H1 (cell line): Measurements from ENCODE around the gene CGREF1. TPM values are rescaled to one million over a fixed set of nuclear protein-coding genes. Genes with fewer than 3 reads are reported as not detected.

Experiments
- CTCF ChIA-PET: fragments of 300-600 bp; sonication (Branson Sonifier 250); formaldehyde crosslinking; loops from one replicate; lab custom pipeline; 2021; ENCODE audit not compliant: partially characterized antibody; lab: Charles Lee
- POLR2A ChIA-PET: fragments of 300-600 bp; sonication (Branson Sonifier 250); formaldehyde crosslinking; loops from one replicate; lab custom pipeline; 2021; ENCODE audit warnings: inconsistent platforms; ENCODE audit not compliant: partially characterized antibody; lab: Charles Lee
- DNase-seq, 2 experiments: peaks; one replicate each; pipeline versions ENCODE4 v3.0.0 to v3.0.0-alpha.2; 2010 to 2022; ENCODE audit warnings: low spot score in 2 of 2, low read depth in 1 of 2, mixed read lengths in 1 of 2
- FAIRE-seq: peaks from 2 replicates; lab custom pipeline; 2011; peaks lifted over from hg19 to GRCh38; lab: Jason Lieb, UNC
- H2AFZ ChIP-seq: 2 replicates; pipeline ENCODE4 v1.8.1; 2012; ENCODE audit warnings: low read length, inconsistent platforms
- H2AK5ac ChIP-seq: 2 replicates; pipeline ENCODE4 v1.6.1; 2013; ENCODE audit warnings: low read depth, low read length
- H2BK120ac ChIP-seq: replicated peaks from 2 replicates; pipeline ENCODE3; 2013; ENCODE audit warnings: low read depth, low read length, inconsistent platforms
- H2BK12ac ChIP-seq: 2 replicates; pipeline ENCODE4 v1.6.1; 2013; ENCODE audit warnings: low read depth, low read length
- H2BK15ac ChIP-seq: 2 replicates; pipeline ENCODE4 v1.6.1; 2013; ENCODE audit warnings: low read length
- H2BK20ac ChIP-seq: 2 replicates; pipeline ENCODE4 v1.6.1; 2013; ENCODE audit warnings: low read length
- H2BK5ac ChIP-seq: 2 replicates; pipeline ENCODE4 v1.6.1; 2013; ENCODE audit warnings: low read depth, low read length
- H3K14ac ChIP-seq: 2 replicates; pipeline ENCODE4 v1.6.1; 2013; ENCODE audit warnings: inconsistent platforms; ENCODE audit not compliant: insufficient read length
- H3K18ac ChIP-seq: 2 replicates; pipeline ENCODE4 v1.6.1; 2013; ENCODE audit warnings: low read length; ENCODE audit errors: extremely low read depth
- H3K23ac ChIP-seq: 2 replicates; pipeline ENCODE4 v1.6.1; 2013; ENCODE audit warnings: inconsistent platforms; ENCODE audit not compliant: insufficient read length
- H3K23me2 ChIP-seq: 2 replicates; pipeline ENCODE4 v1.6.1; 2013; ENCODE audit warnings: low read depth, low read length
- H3K27ac ChIP-seq: 2 replicates; pipeline ENCODE4 v1.6.1; 2011; ENCODE audit warnings: low read depth, low read length, inconsistent platforms
- H3K27me3 ChIP-seq, 4 experiments: replicated peaks in 1 of 4; 1 replicate in 1 of 4; 2 replicates in 3 of 4; pipeline versions ENCODE4 v1.6.1 to v1.8.1; 2011 to 2013; ENCODE audit warnings: low read length in 3 of 4, mild to moderate bottlenecking in 3 of 4, inconsistent platforms in 2 of 4, mixed read lengths in 2 of 4, moderate library complexity in 1 of 4; ENCODE audit not compliant: control insufficient read depth in 3 of 4, insufficient read depth in 3 of 4; ENCODE audit errors: extremely low read depth in 1 of 4
- H3K36me3 ChIP-seq, 4 experiments: 2 replicates each; pipeline versions ENCODE4 v1.6.1 to v1.8.1; 2011 to 2013; ENCODE audit warnings: mild to moderate bottlenecking in 4 of 4, low read length in 3 of 4, moderate library complexity in 2 of 4, control low read depth in 1 of 4, inconsistent platforms in 1 of 4; ENCODE audit not compliant: insufficient read depth in 4 of 4, control insufficient read depth in 2 of 4
- H3K4ac ChIP-seq: replicated peaks from 2 replicates; pipeline ENCODE3; 2013; ENCODE audit warnings: low read length, low read depth, mixed read lengths, inconsistent platforms; ENCODE audit not compliant: insufficient read length
- H3K4me1 ChIP-seq, 4 experiments: replicated peaks in 1 of 4; 1 replicate in 1 of 4; 2 replicates in 3 of 4; pipeline versions ENCODE4 v1.6.1 to v1.8.1; 2011 to 2013; ENCODE audit warnings: low read length in 3 of 4, inconsistent platforms in 2 of 4, mixed read lengths in 1 of 4; ENCODE audit not compliant: insufficient read depth in 4 of 4, control insufficient read depth in 3 of 4
- H3K4me2 ChIP-seq, 2 experiments: 2 replicates each; pipeline versions ENCODE4 v1.6.1 to v1.8.1; 2011 to 2013; ENCODE audit warnings: low read depth in 2 of 2, low read length in 2 of 2, control low read depth in 1 of 2, inconsistent platforms in 1 of 2, mild to moderate bottlenecking in 1 of 2; ENCODE audit not compliant: insufficient read depth in 1 of 2
- H3K4me3 ChIP-seq, 4 experiments: fragments of 200-600, 300-600 bp in 1 of 4; sonication (generic), shearing (Covaris generic), sonication (Bioruptor Twin) in 1 of 4; 2 replicates each; pipeline versions ENCODE4 v1.5.1 to v1.8.1; 2011 to 2016; ENCODE audit warnings: low read length in 4 of 4, low read depth in 3 of 4, control low read depth in 2 of 4, inconsistent platforms in 2 of 4, mild to moderate bottlenecking in 2 of 4, mixed read lengths in 1 of 4, moderate library complexity in 1 of 4; ENCODE audit not compliant: insufficient read depth in 2 of 4; ENCODE audit errors: extremely low read depth in 1 of 4
- H3K56ac ChIP-seq: replicated peaks from 2 replicates; pipeline ENCODE3; 2013; ENCODE audit warnings: low read depth, mild to moderate bottlenecking, mixed read lengths, low read length, inconsistent platforms; ENCODE audit not compliant: insufficient read length
- H3K79me1 ChIP-seq: 2 replicates; pipeline ENCODE4 v1.6.1; 2013; ENCODE audit warnings: low read depth, low read length, control low read depth
- H3K79me2 ChIP-seq, 2 experiments: 2 replicates each; pipeline versions ENCODE4 v1.6.1 to v1.8.1; 2012 to 2013; ENCODE audit warnings: low read length in 2 of 2, mild to moderate bottlenecking in 2 of 2, inconsistent platforms in 1 of 2; ENCODE audit not compliant: insufficient read depth in 2 of 2, control insufficient read depth in 1 of 2
- H3K9ac ChIP-seq, 4 experiments: replicated peaks in 1 of 4; 1 replicate in 1 of 4; 2 replicates in 3 of 4; pipeline versions ENCODE4 v1.6.1 to v1.8.1; 2011 to 2013; ENCODE audit warnings: low read depth in 3 of 4, low read length in 3 of 4, control low read depth in 2 of 4, mild to moderate bottlenecking in 2 of 4, moderate library complexity in 2 of 4, inconsistent platforms in 1 of 4; ENCODE audit errors: extremely low read depth in 1 of 4
- H3K9me3 ChIP-seq, 2 experiments: 2 replicates each; pipeline versions ENCODE4 v1.6.1 to v1.8.1; 2012 to 2013; ENCODE audit warnings: mild to moderate bottlenecking in 2 of 2, moderate library complexity in 2 of 2, control low read depth in 1 of 2, inconsistent platforms in 1 of 2, low read depth in 1 of 2, low read length in 1 of 2, mixed read lengths in 1 of 2; ENCODE audit not compliant: insufficient read depth in 2 of 2
- H4K20me1 ChIP-seq, 2 experiments: replicated peaks in 1 of 2; 2 replicates each; pipeline versions ENCODE3 to v1.8.1; 2011 to 2013; ENCODE audit warnings: inconsistent platforms in 2 of 2, low read length in 2 of 2, mild to moderate bottlenecking in 1 of 2; ENCODE audit not compliant: insufficient read depth in 2 of 2, control insufficient read depth in 1 of 2
- H4K5ac ChIP-seq: 2 replicates; pipeline ENCODE4 v1.6.1; 2013; ENCODE audit warnings: low read length, low read depth, mixed read lengths, inconsistent platforms; ENCODE audit not compliant: insufficient read length
- H4K8ac ChIP-seq: 2 replicates; pipeline ENCODE4 v1.8.0; 2013; ENCODE audit warnings: mild to moderate bottlenecking, moderate library complexity, low read length, inconsistent platforms; ENCODE audit not compliant: insufficient read depth; ENCODE audit errors: extremely low read depth
- H4K91ac ChIP-seq: replicated peaks from 2 replicates; pipeline ENCODE3; 2013; ENCODE audit warnings: low read length, mixed read lengths, inconsistent platforms; ENCODE audit not compliant: insufficient read length
- ASH2L ChIP-seq: fragments of 200-600, 300-600 bp; sonication (generic); IDR thresholded peaks from one replicate; pipeline ENCODE4 v1.7.1; 2017; ENCODE audit warnings: low read length
- BCL11A ChIP-seq, 2 experiments: IDR thresholded peaks; one replicate each; pipeline ENCODE4 v1.6.1; 2011; ENCODE audit warnings: low read depth in 2 of 2, low read length in 2 of 2, mild to moderate bottlenecking in 2 of 2
- CEBPB ChIP-seq: IDR thresholded peaks from 2 replicates; pipeline ENCODE4 v1.6.1; 2012; ENCODE audit warnings: low read depth, low read length
- CTBP2 ChIP-seq: IDR thresholded peaks from 2 replicates; pipeline ENCODE4 v1.7.0; 2011; ENCODE audit warnings: borderline replicate concordance, mild to moderate bottlenecking, moderate library complexity, mixed read lengths, low read length; ENCODE audit not compliant: insufficient read depth, insufficient read length
- EGR1 ChIP-seq: IDR thresholded peaks from 2 replicates; pipeline ENCODE4 v1.6.1; 2011; ENCODE audit warnings: low read depth, low read length, borderline replicate concordance
- NANOG ChIP-seq: IDR thresholded peaks from 2 replicates; pipeline ENCODE4 v1.6.1; 2011; ENCODE audit warnings: low read length, low read depth, mild to moderate bottlenecking, inconsistent platforms; ENCODE audit not compliant: insufficient read depth, poor library complexity, severe bottlenecking
- NRF1 ChIP-seq: IDR thresholded peaks from 2 replicates; pipeline ENCODE4 v1.6.1; 2011; ENCODE audit warnings: mild to moderate bottlenecking, low read depth, low read length, improper control_type of control experiment
- SP2 ChIP-seq: IDR thresholded peaks from 2 replicates; pipeline ENCODE4 v1.6.1; 2012; ENCODE audit warnings: mild to moderate bottlenecking, low read length, inconsistent platforms
- TCF12 ChIP-seq: IDR thresholded peaks from 2 replicates; pipeline ENCODE4 v1.6.1; 2011; ENCODE audit warnings: low read depth, mild to moderate bottlenecking, low read length
- WGBS, 2 experiments: shearing (Covaris generic) in 1 of 2; methylation state at CpG; one replicate each; pipeline versions ENCODE4 v1.1.6 to v1.1.7; 2013 to 2015; ENCODE audit warnings: low lambda C conversion rate in 2 of 2, mixed read lengths in 2 of 2, inconsistent platforms in 1 of 2, low coverage in 1 of 2, missing lambda C conversion rate in 1 of 2; ENCODE audit not compliant: insufficient replicate concordance in 2 of 2, insufficient coverage in 1 of 2, insufficient read length in 1 of 2; ENCODE audit errors: extremely low coverage in 1 of 2, missing lambda C conversion rate in 1 of 2; 5-methylcytosine and 5-hydroxymethylcytosine counted together
- polyA plus RNA-seq, 7 experiments: library from polyadenylated mRNA; depleted of rRNA in 3 of 7; stranded (reverse) in 5 of 7; unstranded in 2 of 7; fragments of >200 nt in 5 of 7; fragments of 200-250 nt in 2 of 7; gene quantifications; 1 replicate in 5 of 7; 2 replicates in 1 of 7; 4 replicates in 1 of 7; pipeline versions ENCODE4 v1.2.1 to v1.2.3, GENCODE V29; 2011 to 2013; ENCODE audit warnings: missing spikeins in 2 of 7, mixed read lengths in 2 of 7
- total RNA-seq: library from RNA; stranded (reverse); fragmentation: NEBNext Ultra II Directional; extraction: Animal tissue kit (Norgen Biotek cat#: 25700); gene quantifications from 2 replicates; pipeline ENCODE4 v1.2.1, GENCODE V29; 2021
- TF ChIP-seq, protein P1 (sequence below): IDR thresholded peaks from 2 replicates; pipeline ENCODE4 v1.6.1; 2012; ENCODE audit warnings: low read length, inconsistent platforms

Gene CGREF1
- total and polyA plus RNA-seq, 2 of the 8 experiments (the other 6 are each of a cell fraction or from before 2014, with no cell fraction given), result 2.5 to 3.4 TPM

DNA sequence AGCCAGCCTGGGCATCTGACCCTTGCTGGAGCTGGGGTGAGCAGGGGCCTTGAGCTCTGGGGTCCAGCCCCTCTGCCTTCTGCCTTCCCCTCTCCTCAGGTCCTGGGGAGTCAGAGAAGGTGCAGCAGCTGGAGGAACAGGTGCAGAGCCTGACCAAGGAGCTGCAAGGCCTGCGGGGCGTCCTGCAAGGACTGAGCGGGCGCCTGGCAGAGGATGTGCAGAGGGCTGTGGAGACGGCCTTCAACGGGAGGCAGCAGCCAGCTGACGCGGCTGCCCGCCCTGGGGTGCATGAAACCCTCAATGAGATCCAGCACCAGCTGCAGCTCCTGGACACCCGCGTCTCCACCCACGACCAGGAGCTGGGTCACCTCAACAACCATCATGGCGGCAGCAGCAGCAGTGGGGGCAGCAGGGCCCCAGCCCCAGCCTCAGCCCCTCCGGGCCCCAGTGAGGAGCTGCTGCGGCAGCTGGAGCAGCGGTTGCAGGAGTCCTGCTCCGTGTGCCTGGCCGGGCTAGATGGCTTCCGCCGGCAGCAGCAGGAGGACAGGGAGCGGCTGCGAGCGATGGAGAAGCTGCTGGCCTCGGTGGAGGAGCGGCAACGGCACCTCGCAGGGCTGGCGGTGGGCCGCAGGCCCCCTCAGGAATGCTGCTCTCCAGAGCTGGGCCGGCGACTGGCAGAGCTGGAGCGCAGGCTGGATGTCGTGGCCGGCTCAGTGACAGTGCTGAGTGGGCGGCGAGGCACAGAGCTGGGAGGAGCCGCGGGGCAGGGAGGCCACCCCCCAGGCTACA, 36.8 kb downstream of the CGREF1 start:
- H3K4me3 ChIP-seq, result no peak overlapping the region
- H3K23me2 ChIP-seq, result peaks cover 13% of the 10 kb centered on the region; the same call in 1 of the 2 replicates
- 0 out of 2 replicates have a peak overlapping the region, but pooled peaks have one; percentile 17 for H2BK12ac ChIP-seq
- peak overlapping the region; percentile 73 for H4K8ac ChIP-seq
- no peak overlapping the region for H2BK15ac ChIP-seq
- ChIA-PET CTCF (interaction anchor here (0.5 to 16.5 kb wide), 19 partner anchors 8 to 197 kb away, joined by 3 to 160 read pairs (median 4); partner anchors contain the start of genes AGBL5, OST4 and PREB), POLR2A (interaction anchor here (0.6 to 5.9 kb wide), 10 partner anchors 9 to 327 kb away, joined by 3 to 63 read pairs (median 6); partner anchors contain the start of genes AGBL5, ATRAID, GTF3C2 and OST4)
- no peak overlapping the region for H2BK20ac ChIP-seq
- H2AFZ ChIP-seq, result no peak overlapping the region
- H3K79me2 ChIP-seq, result no peaks in the 10 kb centered on the region
- H3K4ac ChIP-seq, result peak overlapping the region; percentile 65
- FAIRE-seq (no peak), DNase-seq (no peak)
- no peak overlapping the region for H2BK120ac ChIP-seq
- no peak overlapping the region for H2AK5ac ChIP-seq
- no peaks in the 10 kb centered on the region for H3K79me1 ChIP-seq
- no peak overlapping the region for H3K23ac ChIP-seq
- no peak overlapping the region for H3K18ac ChIP-seq
- H4K91ac ChIP-seq, result no peak overlapping the region
- no peak overlapping the region for H2BK5ac ChIP-seq
- H3K9ac ChIP-seq, result no peak overlapping the region
- H4K5ac ChIP-seq, result no peak overlapping the region
- H4K20me1 ChIP-seq, result no peaks in the 10 kb centered on the region
- no peaks in the 10 kb centered on the region for H3K36me3 ChIP-seq
- H3K4me2 ChIP-seq, result no peak overlapping the region; a peak in 1 of 4 replicates
- no peaks in the 10 kb centered on the region for H3K9me3 ChIP-seq
- no peak overlapping the region for H3K27ac ChIP-seq
- no peak overlapping the region for H3K56ac ChIP-seq
- peaks cover 0 to 28% (median 15%) of the 10 kb centered on the region in 4 experiments; a peak in 6 of 7 replicates for H3K4me1 ChIP-seq
- peaks cover 0 to 9% (median 4%) of the 10 kb centered on the region in 4 experiments; a peak in 2 of 7 replicates for H3K27me3 ChIP-seq
- no peak overlapping the region for H3K14ac ChIP-seq
- WGBS, 2 experiments, result 93% methylated on average over 21 of the region's 38 CpGs; no CpG with 5 or more reads in 1 of the 2 experiments
- TF ChIP-seq BCL11A (IDR thresholded peaks at IDR 0.05; ENCODE audit: low read depth in 2 of 2, low read length in 2 of 2) (no peak), ASH2L (no peak), EGR1 (no peak), NRF1 (no peak), CTBP2 (no peak), SP2 (no peak), TCF12 (no peak), CEBPB (no peak), NANOG (no peak)
- TF ChIP-seq, protein P1, sequence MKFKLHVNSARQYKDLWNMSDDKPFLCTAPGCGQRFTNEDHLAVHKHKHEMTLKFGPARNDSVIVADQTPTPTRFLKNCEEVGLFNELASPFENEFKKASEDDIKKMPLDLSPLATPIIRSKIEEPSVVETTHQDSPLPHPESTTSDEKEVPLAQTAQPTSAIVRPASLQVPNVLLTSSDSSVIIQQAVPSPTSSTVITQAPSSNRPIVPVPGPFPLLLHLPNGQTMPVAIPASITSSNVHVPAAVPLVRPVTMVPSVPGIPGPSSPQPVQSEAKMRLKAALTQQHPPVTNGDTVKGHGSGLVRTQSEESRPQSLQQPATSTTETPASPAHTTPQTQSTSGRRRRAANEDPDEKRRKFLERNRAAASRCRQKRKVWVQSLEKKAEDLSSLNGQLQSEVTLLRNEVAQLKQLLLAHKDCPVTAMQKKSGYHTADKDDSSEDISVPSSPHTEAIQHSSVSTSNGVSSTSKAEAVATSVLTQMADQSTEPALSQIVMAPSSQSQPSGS, result no peak
